Measurements from ENCODE around the gene ATP7B. TPM values are rescaled to one million over a fixed set of nuclear protein-coding genes. Genes with fewer than 3 reads are reported as not detected.
A peak's percentile ranks its signal among the peaks of the same experiment; 100 is the strongest.

The ATP7B gene
- total and polyA plus RNA-seq, 2 experiments from 2014 or later: 2.2 to 12.8 TPM

DNA sequence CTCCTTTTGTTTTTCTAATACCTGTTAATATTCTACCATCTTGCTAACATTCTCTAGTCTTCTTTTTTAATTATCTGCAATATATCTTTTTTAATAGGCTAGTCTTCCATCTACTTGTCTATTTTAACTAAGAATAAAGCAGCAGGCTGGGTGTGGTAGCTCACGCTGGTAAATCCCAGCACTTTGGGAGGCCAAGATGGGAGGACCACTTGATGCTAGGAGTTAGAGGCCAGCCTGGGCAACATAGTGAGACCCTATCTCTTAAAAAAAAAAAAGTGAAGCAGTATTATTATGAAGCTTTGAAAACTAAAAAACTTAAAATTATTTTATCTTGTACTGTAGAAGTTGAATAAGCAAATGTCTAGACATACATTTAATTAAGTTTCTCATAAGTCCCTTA lies 16.6 kb upstream of the ATP7B start (continued):
- TF ChIP-seq, protein P1, sequence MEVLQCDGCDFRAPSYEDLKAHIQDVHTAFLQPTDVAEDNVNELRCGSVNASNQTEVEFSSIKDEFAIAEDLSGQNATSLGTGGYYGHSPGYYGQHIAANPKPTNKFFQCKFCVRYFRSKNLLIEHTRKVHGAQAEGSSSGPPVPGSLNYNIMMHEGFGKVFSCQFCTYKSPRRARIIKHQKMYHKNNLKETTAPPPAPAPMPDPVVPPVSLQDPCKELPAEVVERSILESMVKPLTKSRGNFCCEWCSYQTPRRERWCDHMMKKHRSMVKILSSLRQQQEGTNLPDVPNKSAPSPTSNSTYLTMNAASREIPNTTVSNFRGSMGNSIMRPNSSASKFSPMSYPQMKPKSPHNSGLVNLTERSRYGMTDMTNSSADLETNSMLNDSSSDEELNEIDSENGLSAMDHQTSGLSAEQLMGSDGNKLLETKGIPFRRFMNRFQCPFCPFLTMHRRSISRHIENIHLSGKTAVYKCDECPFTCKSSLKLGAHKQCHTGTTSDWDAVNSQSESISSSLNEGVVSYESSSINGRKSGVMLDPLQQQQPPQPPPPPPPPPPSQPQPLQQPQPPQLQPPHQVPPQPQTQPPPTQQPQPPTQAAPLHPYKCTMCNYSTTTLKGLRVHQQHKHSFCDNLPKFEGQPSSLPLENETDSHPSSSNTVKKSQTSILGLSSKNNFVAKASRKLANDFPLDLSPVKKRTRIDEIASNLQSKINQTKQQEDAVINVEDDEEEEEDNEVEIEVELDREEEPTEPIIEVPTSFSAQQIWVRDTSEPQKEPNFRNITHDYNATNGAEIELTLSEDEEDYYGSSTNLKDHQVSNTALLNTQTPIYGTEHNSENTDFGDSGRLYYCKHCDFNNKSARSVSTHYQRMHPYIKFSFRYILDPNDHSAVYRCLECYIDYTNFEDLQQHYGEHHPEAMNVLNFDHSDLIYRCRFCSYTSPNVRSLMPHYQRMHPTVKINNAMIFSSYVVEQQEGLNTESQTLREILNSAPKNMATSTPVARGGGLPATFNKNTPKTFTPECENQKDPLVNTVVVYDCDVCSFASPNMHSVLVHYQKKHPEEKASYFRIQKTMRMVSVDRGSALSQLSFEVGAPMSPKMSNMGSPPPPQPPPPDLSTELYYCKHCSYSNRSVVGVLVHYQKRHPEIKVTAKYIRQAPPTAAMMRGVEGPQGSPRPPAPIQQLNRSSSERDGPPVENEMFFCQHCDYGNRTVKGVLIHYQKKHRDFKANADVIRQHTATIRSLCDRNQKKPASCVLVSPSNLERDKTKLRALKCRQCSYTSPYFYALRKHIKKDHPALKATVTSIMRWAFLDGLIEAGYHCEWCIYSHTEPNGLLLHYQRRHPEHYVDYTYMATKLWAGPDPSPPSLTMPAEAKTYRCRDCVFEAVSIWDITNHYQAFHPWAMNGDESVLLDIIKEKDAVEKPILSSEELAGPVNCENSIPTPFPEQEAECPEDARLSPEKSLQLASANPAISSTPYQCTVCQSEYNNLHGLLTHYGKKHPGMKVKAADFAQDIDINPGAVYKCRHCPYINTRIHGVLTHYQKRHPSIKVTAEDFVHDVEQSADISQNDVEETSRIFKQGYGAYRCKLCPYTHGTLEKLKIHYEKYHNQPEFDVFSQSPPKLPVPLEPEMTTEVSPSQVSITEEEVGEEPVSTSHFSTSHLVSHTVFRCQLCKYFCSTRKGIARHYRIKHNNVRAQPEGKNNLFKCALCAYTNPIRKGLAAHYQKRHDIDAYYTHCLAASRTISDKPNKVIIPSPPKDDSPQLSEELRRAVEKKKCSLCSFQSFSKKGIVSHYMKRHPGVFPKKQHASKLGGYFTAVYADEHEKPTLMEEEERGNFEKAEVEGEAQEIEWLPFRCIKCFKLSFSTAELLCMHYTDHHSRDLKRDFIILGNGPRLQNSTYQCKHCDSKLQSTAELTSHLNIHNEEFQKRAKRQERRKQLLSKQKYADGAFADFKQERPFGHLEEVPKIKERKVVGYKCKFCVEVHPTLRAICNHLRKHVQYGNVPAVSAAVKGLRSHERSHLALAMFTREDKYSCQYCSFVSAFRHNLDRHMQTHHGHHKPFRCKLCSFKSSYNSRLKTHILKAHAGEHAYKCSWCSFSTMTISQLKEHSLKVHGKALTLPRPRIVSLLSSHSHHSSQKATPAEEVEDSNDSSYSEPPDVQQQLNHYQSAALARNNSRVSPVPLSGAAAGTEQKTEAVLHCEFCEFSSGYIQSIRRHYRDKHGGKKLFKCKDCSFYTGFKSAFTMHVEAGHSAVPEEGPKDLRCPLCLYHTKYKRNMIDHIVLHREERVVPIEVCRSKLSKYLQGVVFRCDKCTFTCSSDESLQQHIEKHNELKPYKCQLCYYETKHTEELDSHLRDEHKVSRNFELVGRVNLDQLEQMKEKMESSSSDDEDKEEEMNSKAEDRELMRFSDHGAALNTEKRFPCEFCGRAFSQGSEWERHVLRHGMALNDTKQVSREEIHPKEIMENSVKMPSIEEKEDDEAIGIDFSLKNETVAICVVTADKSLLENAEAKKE (CRISPR knock-in tag; IDR thresholded peaks at IDR 0.05): no peak

DNA sequence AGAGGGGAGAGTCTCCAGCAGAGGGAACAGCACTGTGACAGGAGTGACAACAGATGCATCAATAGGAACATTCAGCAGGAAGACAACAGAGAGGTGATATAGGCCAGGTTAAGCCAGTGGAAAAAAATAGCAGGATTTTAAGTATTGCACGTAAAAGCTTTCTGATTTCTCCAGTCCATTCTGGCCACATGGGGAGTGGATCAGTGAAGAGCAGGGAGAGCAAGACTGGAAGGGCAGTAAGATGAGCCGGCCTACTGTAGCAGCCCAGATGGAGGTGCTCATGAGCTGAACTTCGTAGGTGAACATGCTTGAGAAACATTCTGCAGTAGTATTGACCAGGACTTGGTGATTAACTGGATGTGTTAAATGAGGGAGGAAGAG lies 15.0 kb upstream of the ATP7B start:
- peaks cover 7% of the 10 kb centered on the region for H3K27me3 Mint-ChIP-seq (ENCODE audit: insufficient read depth, low read depth, poor library complexity)
- peaks cover 29% of the 10 kb centered on the region for H3K79me2 ChIP-seq (replicated peaks; ENCODE audit: insufficient read depth)
- DNase-seq (ENCODE audit: low spot score): peak; percentile 55
- H3K4me3 ChIP-seq: no peak overlapping the region
- TF ChIP-seq CREB1 (CRISPR knock-in tag; IDR thresholded peaks at IDR 0.05; ENCODE audit: low read depth): no peak
- no peak for TF ChIP-seq EZH2 (IDR thresholded peaks at IDR 0.05; ENCODE audit: low read depth, unreplicated experiment)
- TF ChIP-seq, protein P2, sequence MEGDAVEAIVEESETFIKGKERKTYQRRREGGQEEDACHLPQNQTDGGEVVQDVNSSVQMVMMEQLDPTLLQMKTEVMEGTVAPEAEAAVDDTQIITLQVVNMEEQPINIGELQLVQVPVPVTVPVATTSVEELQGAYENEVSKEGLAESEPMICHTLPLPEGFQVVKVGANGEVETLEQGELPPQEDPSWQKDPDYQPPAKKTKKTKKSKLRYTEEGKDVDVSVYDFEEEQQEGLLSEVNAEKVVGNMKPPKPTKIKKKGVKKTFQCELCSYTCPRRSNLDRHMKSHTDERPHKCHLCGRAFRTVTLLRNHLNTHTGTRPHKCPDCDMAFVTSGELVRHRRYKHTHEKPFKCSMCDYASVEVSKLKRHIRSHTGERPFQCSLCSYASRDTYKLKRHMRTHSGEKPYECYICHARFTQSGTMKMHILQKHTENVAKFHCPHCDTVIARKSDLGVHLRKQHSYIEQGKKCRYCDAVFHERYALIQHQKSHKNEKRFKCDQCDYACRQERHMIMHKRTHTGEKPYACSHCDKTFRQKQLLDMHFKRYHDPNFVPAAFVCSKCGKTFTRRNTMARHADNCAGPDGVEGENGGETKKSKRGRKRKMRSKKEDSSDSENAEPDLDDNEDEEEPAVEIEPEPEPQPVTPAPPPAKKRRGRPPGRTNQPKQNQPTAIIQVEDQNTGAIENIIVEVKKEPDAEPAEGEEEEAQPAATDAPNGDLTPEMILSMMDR (conservative IDR thresholded peaks at IDR 0.05; ENCODE audit: low read depth in 2 of 2): peak; percentile 42 to 52
- H3K4me1 Mint-ChIP-seq: no peaks in the 10 kb centered on the region
- peaks cover 5% of the 10 kb centered on the region; the same call in 1 of the 2 replicates for H4K20me1 ChIP-seq (replicated peaks; ENCODE audit: insufficient read depth)
- no peak overlapping the region for H2AFZ ChIP-seq
- peak; percentile 90 for ATAC-seq
- peaks cover 32% of the 10 kb centered on the region; the same call in 1 of the 2 replicates for H3K36me3 ChIP-seq (ENCODE audit: insufficient read depth)
- H3K4me2 ChIP-seq: no peak overlapping the region
- H3K9me3 Mint-ChIP-seq: peaks cover 36% of the 10 kb centered on the region; the same call in 2 of the 3 replicates
- H3K4me1 ChIP-seq (ENCODE audit: insufficient read depth): no peaks in the 10 kb centered on the region
- H3K4me3 Mint-ChIP-seq: no peak overlapping the region
- no peak overlapping the region for H3K27ac ChIP-seq (ENCODE audit: low read depth)
- no peak overlapping the region; the same call in 1 of the 2 replicates for H3K27ac Mint-ChIP-seq
- H3K36me3 Mint-ChIP-seq (ENCODE audit: low read depth): peaks cover 85% of the 10 kb centered on the region
- no peaks in the 10 kb centered on the region for H3K9me2 ChIP-seq (ENCODE audit: insufficient read depth)
- no peaks in the 10 kb centered on the region for H3K27me3 ChIP-seq (ENCODE audit: insufficient read depth)
- H3F3A ChIP-seq (replicated peaks; ENCODE audit: low read depth): no peaks in the 10 kb centered on the region
